ENCODE data around the gene DLG5. TPM values are rescaled to one million over a fixed set of nuclear protein-coding genes. Genes with fewer than 3 reads are reported as not detected.
A peak's percentile ranks its signal among the peaks of the same experiment; 100 is the strongest.

The DLG5 gene
- total RNA-seq, 1 experiment from 2014 or later = 81.7 TPM

- no TSS peak for BruUV-seq (replicated peaks)
- no peaks in the 10 kb centered on the region for H3K36me3 ChIP-seq (ENCODE audit: low read depth)
- H3K79me2 ChIP-seq (ENCODE audit: low read depth) = peaks cover 63% of the 10 kb centered on the region
- H3F3A ChIP-seq (ENCODE audit: insufficient read depth, low read depth) = peaks cover 31% of the 10 kb centered on the region
- no peaks in the 10 kb centered on the region for H4K20me1 ChIP-seq (ENCODE audit: insufficient read depth)
- TF ChIP-seq EZH2 (IDR thresholded peaks at IDR 0.05; ENCODE audit: low read depth) = no peak
- TF ChIP-seq, protein P1, sequence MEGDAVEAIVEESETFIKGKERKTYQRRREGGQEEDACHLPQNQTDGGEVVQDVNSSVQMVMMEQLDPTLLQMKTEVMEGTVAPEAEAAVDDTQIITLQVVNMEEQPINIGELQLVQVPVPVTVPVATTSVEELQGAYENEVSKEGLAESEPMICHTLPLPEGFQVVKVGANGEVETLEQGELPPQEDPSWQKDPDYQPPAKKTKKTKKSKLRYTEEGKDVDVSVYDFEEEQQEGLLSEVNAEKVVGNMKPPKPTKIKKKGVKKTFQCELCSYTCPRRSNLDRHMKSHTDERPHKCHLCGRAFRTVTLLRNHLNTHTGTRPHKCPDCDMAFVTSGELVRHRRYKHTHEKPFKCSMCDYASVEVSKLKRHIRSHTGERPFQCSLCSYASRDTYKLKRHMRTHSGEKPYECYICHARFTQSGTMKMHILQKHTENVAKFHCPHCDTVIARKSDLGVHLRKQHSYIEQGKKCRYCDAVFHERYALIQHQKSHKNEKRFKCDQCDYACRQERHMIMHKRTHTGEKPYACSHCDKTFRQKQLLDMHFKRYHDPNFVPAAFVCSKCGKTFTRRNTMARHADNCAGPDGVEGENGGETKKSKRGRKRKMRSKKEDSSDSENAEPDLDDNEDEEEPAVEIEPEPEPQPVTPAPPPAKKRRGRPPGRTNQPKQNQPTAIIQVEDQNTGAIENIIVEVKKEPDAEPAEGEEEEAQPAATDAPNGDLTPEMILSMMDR (conservative IDR thresholded peaks at IDR 0.05) = no peak
- peak overlapping the region; percentile 89 for H3K27ac ChIP-seq
- no peaks in the 10 kb centered on the region for H3K27me3 ChIP-seq (ENCODE audit: insufficient read depth, low read depth)
- peak overlapping the region; percentile 71 for H3K4me2 ChIP-seq
- DNase-seq = no peak
- H2AFZ ChIP-seq = no peak overlapping the region
- H3K4me1 ChIP-seq (replicated peaks; ENCODE audit: insufficient read depth) = peaks cover 35% of the 10 kb centered on the region
- intact Hi-C loops (cut with micrococcal nuclease; ENCODE audit: unreplicated experiment) = no loop called here
- ChIA-PET POLR2A (ENCODE audit: unreplicated experiment) (no interaction called here), CTCF (no interaction called here)
- H3K4me3 ChIP-seq = no peak overlapping the region
- no peaks in the 10 kb centered on the region for H3K9me2 ChIP-seq (ENCODE audit: insufficient read depth)
- H3K9me3 ChIP-seq (ENCODE audit: insufficient read depth, low read depth) = no peaks in the 10 kb centered on the region
These were observed 51.7 kb downstream of the DLG5 start for GRCh38 chr10:77874872-77875271.

- H3K4me1 ChIP-seq (replicated peaks; ENCODE audit: insufficient read depth) = peaks cover 35% of the 10 kb centered on the region
- DNase-seq = peak; percentile 92 to 93
- peak overlapping the region; percentile 89 for H3K27ac ChIP-seq
- no peaks in the 10 kb centered on the region for H3K9me2 ChIP-seq (ENCODE audit: insufficient read depth)
- H3K4me2 ChIP-seq = peak overlapping the region; percentile 71
- TSS peak; percentile 93 for BruUV-seq (replicated peaks)
- no peak for TF ChIP-seq EZH2 (IDR thresholded peaks at IDR 0.05; ENCODE audit: low read depth)
- TF ChIP-seq, protein P1 (conservative IDR thresholded peaks at IDR 0.05) = no peak
- H4K20me1 ChIP-seq (ENCODE audit: insufficient read depth) = no peaks in the 10 kb centered on the region
- no peaks in the 10 kb centered on the region for H3K27me3 ChIP-seq (ENCODE audit: insufficient read depth, low read depth)
- intact Hi-C loops (cut with micrococcal nuclease; ENCODE audit: unreplicated experiment) = loop anchor here (1.0 kb wide), 2 partner anchors 28 to 38 kb away; no protein-coding TSS in a partner anchor
- ChIA-PET POLR2A (ENCODE audit: unreplicated experiment) (no interaction called here), CTCF (interaction anchor here (0.5 to 1.5 kb wide), 5 partner anchors 10 to 1603 kb away, joined by 3 to 11 read pairs (median 5); no protein-coding TSS in a partner anchor)
- no peaks in the 10 kb centered on the region for H3K36me3 ChIP-seq (ENCODE audit: low read depth)
- H3K4me3 ChIP-seq = peak overlapping the region; percentile 2; the same call in 1 of the 2 replicates
- 0 out of 2 replicates have a peak overlapping the region, but pooled peaks have one; percentile 8 for H2AFZ ChIP-seq
- H3K9me3 ChIP-seq (ENCODE audit: insufficient read depth, low read depth) = no peaks in the 10 kb centered on the region
- peaks cover 31% of the 10 kb centered on the region for H3F3A ChIP-seq (ENCODE audit: insufficient read depth, low read depth)
- H3K79me2 ChIP-seq (ENCODE audit: low read depth) = peaks cover 56% of the 10 kb centered on the region
These were observed 52.8 kb downstream of the DLG5 start for GRCh38 chr10:77873536-77874380.

- H4K20me1 ChIP-seq (ENCODE audit: insufficient read depth) = no peaks in the 10 kb centered on the region
- H3K27ac ChIP-seq = peak overlapping the region; percentile 89
- POLR2A ChIA-PET (ENCODE audit: unreplicated experiment) = no interaction called here
- CTCF ChIA-PET = interaction anchor here (0.6 to 1.5 kb wide), 3 partner anchors 9 to 1603 kb away, joined by 3 to 11 read pairs (median 9); no protein-coding TSS in a partner anchor
- no peaks in the 10 kb centered on the region for H3K36me3 ChIP-seq (ENCODE audit: low read depth)
- H2AFZ ChIP-seq = no peak overlapping the region
- H3K9me2 ChIP-seq (ENCODE audit: insufficient read depth) = no peaks in the 10 kb centered on the region
- no peaks in the 10 kb centered on the region for H3K27me3 ChIP-seq (ENCODE audit: insufficient read depth, low read depth)
- intact Hi-C loops (cut with micrococcal nuclease; ENCODE audit: unreplicated experiment) = loop anchor here (1.0 kb wide), 2 partner anchors 28 to 38 kb away; no protein-coding TSS in a partner anchor
- peaks cover 35% of the 10 kb centered on the region for H3K4me1 ChIP-seq (replicated peaks; ENCODE audit: insufficient read depth)
- no peak overlapping the region for H3K4me3 ChIP-seq
- no peak for DNase-seq
- peaks cover 31% of the 10 kb centered on the region for H3F3A ChIP-seq (ENCODE audit: insufficient read depth, low read depth)
- TSS peak; percentile 45 for BruUV-seq (replicated peaks)
- H3K4me2 ChIP-seq = peak overlapping the region; percentile 71
- no peaks in the 10 kb centered on the region for H3K9me3 ChIP-seq (ENCODE audit: insufficient read depth, low read depth)
- H3K79me2 ChIP-seq (ENCODE audit: low read depth) = peaks cover 51% of the 10 kb centered on the region
- TF ChIP-seq, protein P1 (conservative IDR thresholded peaks at IDR 0.05) = no peak
- TF ChIP-seq EZH2 (IDR thresholded peaks at IDR 0.05; ENCODE audit: low read depth) = no peak
These were observed 53.5 kb downstream of the DLG5 start for GRCh38 chr10:77872947-77873535.

Measured in PC-9 (cell line).